ENCODE data around the gene TUT4. TPM values are rescaled to one million over a fixed set of nuclear protein-coding genes. Genes with fewer than 3 reads are reported as not detected.

Gene TUT4
- total and polyA plus RNA-seq, 2 experiments from 2014 or later, result 42.6 to 93.3 TPM

GRCh38 chr1:52404116-52404974, 148.5 kb downstream of the TUT4 start, which contains the start of the genes ORC1 and PRPF38A:
Gene ORC1, minus strand, starts transcription at chr1:52404423. Its CDS starts 2,200 bp downstream, at chr1:52402223.
Gene PRPF38A, plus strand, starts transcription at chr1:52404602. Its CDS starts 148 bp downstream, at chr1:52404750.
- DNase-seq (ENCODE audit: low read depth in 1 of 2, low spot score in 1 of 2), result peak; percentile 98 to 100
- Histone ChIP-seq H3K36me3 (peaks cover 4% of the 10 kb centered on the region), H3K4me3 (peak within 1 kb of the TSS; percentile 80), H3K9me3 (ENCODE audit: low read depth) (no peaks in the 10 kb centered on the region), H3K27ac (peak within 1 kb of the TSS; percentile 92), H3K4me1 (ENCODE audit: low read depth) (no peaks in the 10 kb centered on the region), H3K27me3 (no peaks in the 10 kb centered on the region)
- peak; percentile 63 for TF ChIP-seq CTCF (IDR thresholded peaks at IDR 0.05; ENCODE audit: low read depth, low read length)

- no peak for TF ChIP-seq CTCF (IDR thresholded peaks at IDR 0.05; ENCODE audit: low read depth, low read length)
- no peaks in the 10 kb centered on the region for H3K27me3 ChIP-seq
- H3K27ac ChIP-seq, result peak overlapping the region; percentile 15
- H3K36me3 ChIP-seq, result peaks cover 3% of the 10 kb centered on the region
- no peaks in the 10 kb centered on the region for H3K9me3 ChIP-seq (ENCODE audit: low read depth)
- peak overlapping the region; percentile 80 for H3K4me3 ChIP-seq
- H3K4me1 ChIP-seq (ENCODE audit: low read depth), result no peaks in the 10 kb centered on the region
- peak in 1 of 2 donors; percentile 76 for DNase-seq (ENCODE audit: low read depth in 1 of 2, low spot score in 1 of 2)
Observed at GRCh38 chr1:52403566-52404115, 149.3 kb downstream of the TUT4 start.

- Histone ChIP-seq H3K36me3 (no peaks in the 10 kb centered on the region), H3K4me1 (ENCODE audit: low read depth) (no peaks in the 10 kb centered on the region), H3K4me3 (no peak overlapping the region), H3K27ac (no peak overlapping the region), H3K9me3 (ENCODE audit: low read depth) (no peaks in the 10 kb centered on the region), H3K27me3 (no peaks in the 10 kb centered on the region)
- no peak for DNase-seq (ENCODE audit: low read depth in 1 of 2, low spot score in 1 of 2)
- no peak for TF ChIP-seq CTCF (IDR thresholded peaks at IDR 0.05; ENCODE audit: low read depth, low read length)
Observed at GRCh38 chr1:52402860-52403240, 150.0 kb downstream of the TUT4 start.

- Histone ChIP-seq H3K27me3 (no peaks in the 10 kb centered on the region), H3K4me1 (ENCODE audit: low read depth) (no peaks in the 10 kb centered on the region), H3K4me3 (no peak overlapping the region), H3K36me3 (peaks cover 3% of the 10 kb centered on the region), H3K27ac (no peak overlapping the region), H3K9me3 (ENCODE audit: low read depth) (no peaks in the 10 kb centered on the region)
- TF ChIP-seq CTCF (IDR thresholded peaks at IDR 0.05; ENCODE audit: low read depth, low read length), result no peak
- DNase-seq (ENCODE audit: low read depth in 1 of 2, low spot score in 1 of 2), result no peak
Observed at GRCh38 chr1:52400131-52400530, 152.8 kb downstream of the TUT4 start.

GRCh38 chr1:52399629-52400028, 153.3 kb downstream of the TUT4 start:
- H3K36me3 ChIP-seq, result peaks cover 3% of the 10 kb centered on the region
- H3K4me1 ChIP-seq (ENCODE audit: low read depth), result no peaks in the 10 kb centered on the region
- H3K9me3 ChIP-seq (ENCODE audit: low read depth), result no peaks in the 10 kb centered on the region
- H3K27me3 ChIP-seq, result no peaks in the 10 kb centered on the region
- TF ChIP-seq CTCF (IDR thresholded peaks at IDR 0.05; ENCODE audit: low read depth, low read length), result no peak
- no peak overlapping the region for H3K4me3 ChIP-seq
- H3K27ac ChIP-seq, result no peak overlapping the region
- no peak for DNase-seq (ENCODE audit: low read depth in 1 of 2, low spot score in 1 of 2)

Data from cardiac muscle cell (in vitro differentiated cells and primary cell).